Putamen (tissue), 1 donor: ENCODE measurements around the gene ZBP1.

Experiments
- DNase-seq: peaks from one replicate; pipeline ENCODE4 v3.0.0-alpha.2; 2016; ENCODE audit warnings: low spot score

ZBP1 gene, protein sequence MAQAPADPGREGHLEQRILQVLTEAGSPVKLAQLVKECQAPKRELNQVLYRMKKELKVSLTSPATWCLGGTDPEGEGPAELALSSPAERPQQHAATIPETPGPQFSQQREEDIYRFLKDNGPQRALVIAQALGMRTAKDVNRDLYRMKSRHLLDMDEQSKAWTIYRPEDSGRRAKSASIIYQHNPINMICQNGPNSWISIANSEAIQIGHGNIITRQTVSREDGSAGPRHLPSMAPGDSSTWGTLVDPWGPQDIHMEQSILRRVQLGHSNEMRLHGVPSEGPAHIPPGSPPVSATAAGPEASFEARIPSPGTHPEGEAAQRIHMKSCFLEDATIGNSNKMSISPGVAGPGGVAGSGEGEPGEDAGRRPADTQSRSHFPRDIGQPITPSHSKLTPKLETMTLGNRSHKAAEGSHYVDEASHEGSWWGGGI

DNA sequence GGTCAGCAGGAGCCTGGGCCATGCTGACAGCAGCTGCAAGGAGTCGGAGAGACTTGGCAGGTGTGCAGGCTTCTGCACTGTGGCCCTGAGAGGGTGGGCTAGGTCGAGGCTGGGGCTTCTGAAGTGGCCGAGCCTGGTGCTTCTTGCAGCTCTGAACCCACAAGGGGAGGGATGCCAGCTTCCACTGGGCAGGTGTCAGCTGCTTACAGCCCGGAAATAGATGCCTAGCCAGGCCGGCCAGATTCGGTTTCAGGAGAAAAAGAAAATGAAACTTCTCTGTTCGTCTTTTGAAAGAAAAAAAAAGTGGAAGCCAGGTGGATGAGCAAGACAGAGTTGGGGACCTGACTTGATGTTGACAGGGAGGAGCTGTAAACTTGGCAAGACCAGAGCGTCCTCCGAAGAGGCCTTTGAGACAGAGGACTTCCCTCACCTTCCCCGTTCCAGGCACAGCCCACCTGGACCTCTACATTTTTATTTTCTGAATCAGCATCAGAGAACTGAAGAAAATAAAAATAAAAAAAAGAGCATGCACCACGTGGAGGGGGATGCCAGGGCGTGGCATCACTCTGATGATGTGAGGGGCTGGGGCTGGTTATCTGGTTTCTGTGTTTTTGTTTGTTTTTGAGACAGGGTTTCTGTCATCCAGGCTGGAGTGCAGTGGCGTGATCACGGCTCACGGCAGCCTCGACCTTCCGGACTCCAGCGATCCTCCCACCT, at the start of gene ZBP1:
Gene ZBP1, minus strand, starts transcription at position 153 of the 717 bp plus-strand sequence. Its CDS starts 131 bp downstream, at position 22.
- no peak for DNase-seq

DNA sequence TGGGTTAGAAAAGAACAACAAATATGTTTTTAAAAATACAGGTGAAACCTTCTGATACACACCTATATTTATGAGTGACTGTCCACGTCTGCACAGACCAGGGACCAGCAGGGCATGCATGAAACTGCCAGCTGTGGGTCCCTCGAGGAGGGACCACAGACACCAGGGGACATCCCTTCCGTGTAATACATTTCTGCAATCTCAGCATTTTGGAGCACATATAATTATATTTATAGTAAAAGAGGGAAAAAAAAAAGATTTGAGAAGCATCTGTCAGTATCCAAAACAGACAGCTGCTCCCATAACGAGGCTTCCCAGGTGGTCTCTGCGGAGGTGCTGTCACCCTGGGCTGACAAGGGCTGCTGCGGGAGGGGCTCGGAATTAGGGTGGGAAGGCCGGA, 49.4 kb upstream of the ZBP1 start:
- DNase-seq, result no peak

DNA sequence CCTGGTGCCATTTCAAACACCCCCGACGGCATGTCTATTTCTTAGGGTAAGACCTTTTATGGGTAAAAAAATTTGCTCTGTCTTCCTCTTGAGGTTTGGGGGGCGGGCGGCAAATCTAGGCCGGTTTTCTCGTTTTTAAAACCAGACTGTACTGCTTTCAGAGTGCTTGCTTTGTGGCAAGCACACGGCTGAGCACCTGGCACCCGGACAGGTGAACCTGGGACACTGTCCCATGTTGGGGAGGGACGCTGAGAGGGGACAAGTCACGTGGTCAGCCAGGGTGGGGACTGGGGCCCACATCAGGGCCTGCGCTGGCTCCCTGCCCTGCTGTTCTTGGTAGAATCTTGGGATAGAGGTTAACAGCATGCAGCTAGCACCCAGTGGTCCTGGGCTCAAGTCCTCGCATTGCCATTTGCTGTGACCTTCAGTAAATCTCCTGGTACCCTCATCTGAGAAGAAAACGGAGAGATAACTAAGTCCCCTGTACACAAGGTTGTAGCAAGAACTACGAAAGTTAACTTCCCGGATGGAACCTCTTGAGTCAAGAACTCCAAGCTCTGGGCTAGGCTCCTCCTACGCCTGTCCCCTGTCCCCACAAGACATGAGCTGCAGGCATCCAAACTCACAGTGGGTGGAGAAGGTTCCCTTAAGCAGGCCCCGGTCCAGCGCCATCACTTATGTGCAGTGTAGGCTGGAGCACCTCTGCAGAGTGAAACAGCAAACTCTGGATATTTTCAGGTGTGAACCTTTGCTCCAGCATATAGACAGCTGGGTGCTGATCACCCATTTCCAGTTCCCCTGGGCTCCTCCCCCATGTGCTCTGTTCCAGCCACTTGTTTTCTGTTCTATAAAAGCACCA, 47.9 kb upstream of the ZBP1 start:
- DNase-seq, result no peak

DNA sequence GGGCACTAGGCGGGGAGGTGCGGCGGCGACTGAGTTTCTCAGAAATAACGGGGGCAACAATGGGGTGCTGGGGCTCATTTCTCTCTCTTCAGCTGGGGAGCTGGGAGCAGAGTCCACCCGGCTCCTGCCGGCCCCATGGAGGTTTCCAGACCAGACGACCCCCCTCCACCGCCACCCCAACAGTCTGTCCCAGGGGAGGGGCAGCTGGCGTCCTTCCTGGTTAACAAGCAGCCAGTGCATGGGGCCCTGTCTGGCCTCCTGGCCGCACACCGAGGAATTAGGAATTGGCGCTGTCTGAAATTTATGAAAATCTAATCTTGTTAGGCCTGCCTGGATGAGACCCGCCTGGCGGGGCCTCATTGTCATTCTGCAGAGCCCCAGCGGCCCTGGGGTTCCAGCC, 47.2 kb upstream of the ZBP1 start:
- no peak for DNase-seq

DNA sequence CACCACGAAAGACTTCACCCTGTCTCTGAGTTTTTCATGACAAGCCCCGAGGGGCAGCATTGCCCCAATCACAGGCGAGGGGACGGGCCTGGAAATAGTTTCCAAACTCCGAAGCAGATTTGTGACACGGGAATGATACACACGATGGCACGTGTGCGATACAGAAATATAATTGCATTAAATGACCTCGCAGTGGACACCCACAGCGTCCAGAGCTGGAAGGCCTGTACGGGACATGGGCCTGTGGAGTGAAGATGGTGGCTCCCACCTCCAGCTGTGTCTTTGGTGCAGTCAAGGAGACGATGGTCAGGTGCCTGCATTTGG, 46.6 kb upstream of the ZBP1 start:
- DNase-seq, result no peak

DNA sequence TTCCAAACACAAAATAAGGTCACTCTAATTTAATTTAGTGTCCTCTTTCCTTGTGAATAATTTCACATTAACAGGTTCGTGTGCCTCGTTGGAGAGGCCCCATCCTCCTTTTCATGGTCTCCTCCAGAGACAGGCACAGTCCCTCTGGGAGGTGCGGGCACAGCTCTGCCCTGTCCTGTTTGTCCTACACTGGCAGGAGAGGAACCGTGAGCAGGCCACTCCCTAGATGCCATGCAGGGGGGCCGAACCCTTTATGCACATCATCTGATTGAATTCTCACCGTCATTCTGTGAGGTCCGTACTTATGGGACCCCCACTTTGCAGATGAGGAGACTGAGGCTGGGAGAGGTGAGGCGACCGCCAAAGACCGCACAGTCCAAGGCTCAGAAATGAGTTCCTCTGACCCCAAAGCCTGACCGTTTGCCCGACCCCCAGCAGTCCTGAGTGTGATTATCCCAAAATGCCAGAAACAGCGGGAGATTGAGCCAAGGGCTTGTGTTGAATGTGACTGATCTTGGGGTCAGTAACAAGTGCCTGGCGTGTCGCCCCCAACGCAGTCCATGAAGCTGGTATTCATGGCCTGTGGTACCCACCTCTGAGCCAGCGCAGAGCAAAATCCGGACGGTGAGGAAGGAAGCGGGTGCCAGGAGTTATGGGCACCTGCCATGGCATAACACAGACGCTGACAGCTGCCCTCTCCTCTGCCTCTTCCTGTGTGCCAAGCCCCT, 46.0 kb upstream of the ZBP1 start:
- no peak for DNase-seq

DNA sequence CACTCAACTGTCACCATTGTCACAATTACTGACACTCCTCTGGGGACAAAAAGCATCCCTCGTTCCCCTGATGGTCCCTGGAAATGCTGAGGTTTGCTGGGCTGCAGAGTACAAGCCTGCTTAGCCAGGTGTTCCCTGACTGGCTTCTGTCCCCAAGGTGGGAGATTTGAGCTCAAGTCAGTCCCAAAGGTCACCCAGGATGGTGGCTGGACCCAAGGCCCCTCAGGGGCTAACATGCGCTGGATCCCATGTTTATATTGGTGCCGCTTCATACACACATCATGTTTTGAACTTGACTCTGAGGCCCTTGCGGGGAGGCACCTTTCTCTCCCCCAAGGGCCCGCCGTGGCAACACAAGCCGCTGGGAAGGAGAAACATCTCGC, 45.4 kb upstream of the ZBP1 start:
- no peak for DNase-seq

DNA sequence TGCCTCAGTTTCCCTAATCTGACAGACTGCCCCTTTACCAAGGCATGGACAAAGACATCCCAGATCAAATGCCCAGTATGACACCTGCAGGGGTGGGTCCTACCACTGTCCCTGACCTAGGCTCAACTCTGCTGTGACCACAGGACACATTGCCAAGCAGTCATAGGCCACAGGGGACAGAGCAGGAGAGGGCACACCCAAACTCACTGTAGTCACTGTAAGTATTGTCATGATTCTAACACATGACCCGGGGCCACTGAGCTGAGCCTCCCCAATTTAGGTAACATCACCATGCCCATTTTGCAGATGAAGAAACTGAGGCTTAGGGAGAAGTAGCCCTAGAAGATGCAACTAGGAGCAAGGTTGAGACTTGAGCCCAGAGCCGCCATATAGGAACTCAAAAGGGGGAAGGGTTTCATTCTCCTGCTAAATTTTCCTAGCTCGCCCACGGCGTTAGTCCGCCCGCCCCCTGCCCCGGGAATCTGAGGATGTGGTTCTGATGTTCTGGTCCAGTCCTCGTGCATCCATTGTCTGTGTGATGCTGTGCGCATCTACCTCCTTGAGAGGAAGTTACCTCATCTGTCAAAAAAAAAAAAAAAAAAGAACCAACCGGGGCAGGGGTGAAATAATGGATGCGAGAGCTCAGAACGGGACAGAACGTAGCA, 44.8 kb upstream of the ZBP1 start:
- no peak for DNase-seq

DNA sequence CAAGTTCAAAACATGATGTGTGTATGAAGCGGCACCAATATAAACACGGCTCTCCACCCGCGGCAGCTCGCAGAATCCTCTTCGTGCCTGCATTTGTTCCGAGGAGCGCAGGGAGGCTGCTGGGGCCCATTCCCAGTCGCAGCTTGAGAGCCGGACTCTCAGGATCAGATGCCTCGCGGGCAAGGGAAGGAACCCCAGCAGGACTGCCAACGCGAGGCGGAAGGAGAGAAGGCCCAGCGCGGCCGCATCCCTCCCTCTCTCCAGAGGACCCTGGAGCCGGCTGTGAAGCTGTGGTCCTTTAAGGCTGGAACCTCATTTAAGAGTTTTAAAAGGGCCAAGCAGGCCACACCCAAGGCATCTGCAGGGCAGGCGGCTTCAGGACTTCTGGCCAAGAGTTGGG, 44.2 kb upstream of the ZBP1 start:
- no peak for DNase-seq

DNA sequence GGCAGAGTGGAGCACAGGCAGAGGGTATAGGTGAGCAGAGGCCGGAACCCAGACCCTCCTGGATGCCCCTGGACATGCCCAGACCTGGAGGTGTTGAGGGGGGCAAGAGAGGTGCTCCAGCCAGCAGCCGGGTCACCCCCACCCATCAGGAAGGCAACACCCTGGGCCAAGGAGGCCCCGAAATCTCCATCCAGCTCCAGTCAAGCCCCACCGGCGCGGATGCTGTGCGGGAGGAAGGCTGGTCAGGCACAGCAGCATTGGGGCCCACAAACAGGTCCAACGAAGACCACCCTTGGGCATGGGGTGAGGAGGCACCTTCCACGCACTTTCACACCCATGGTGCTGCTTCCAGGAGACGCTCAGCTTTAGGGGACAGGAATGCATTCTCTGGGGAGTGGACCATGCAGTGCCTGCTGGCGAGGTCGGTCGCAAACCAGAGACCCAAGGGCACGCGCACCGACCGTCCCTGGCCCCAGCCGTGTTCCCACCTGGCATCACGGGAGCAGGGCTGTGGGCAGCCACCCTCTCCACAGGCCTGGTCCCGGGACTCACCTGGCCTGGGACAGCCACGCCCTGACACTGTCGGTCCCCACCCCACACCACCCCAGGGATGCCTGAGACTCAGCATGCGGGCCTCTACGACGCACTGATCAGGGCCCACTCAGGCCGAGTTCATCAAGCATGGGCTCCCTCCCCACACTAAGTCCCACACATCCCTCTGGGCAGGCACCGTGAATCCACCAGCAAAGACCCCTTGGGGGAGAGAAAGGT, 43.6 kb upstream of the ZBP1 start:
- no peak for DNase-seq

DNA sequence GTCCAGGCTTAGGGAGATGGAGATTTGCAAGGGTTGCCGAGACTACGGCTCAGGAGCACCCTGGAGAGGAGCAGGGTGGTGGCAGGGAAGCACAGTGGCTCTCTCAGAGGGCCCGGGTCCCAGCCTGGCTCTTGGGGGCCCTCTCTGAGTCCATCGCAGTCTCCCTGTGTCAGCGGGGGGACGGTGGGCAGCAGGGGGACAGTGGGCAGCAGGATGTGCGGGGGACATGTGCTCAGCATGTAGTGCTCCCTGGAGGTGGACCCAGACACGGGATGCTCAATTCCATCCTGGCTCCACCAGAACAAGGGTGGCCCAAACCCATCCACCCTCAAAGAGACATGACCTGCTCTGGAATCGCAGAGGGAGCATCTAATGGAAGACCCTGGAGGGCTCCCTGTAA, 43.0 kb upstream of the ZBP1 start:
- DNase-seq, result no peak

DNA sequence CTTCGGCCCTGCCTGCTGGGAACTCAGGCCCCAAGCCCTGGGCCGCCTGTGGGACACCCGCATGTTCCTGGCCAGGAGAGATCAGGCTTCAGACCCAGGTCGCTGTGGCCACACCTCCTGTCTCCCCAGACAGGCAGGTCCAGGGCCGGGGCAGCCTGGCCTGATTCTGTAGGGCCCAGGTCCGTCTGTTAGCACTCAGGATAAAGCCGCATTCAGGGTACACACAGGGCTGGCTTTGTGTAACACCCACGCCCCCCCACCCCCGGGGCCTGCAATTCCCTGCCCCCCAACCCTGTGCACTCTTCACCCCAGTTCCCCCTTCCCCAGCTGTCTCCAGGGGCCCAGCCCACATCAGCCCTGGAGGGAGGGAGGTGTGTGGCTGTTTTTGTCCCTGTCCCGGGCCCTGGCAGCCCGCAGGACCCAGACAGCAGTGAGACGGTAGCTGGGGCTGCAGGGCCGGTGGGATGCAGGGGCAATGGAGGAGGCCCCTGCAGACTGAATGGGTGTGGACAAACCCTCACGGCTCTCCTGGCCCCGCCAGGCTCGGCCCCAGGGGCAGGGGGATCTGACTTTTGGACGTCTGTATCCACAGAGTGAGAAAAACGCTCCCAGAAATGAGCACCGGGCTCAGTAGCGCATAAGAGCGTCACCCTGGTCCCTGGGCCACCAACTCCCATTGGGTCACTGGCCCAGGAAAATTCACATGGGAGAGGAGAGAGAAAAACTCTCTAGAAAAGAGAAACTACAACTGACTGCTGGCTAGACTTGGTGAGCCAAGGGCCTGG, 42.4 kb upstream of the ZBP1 start:
- DNase-seq, result no peak

DNA sequence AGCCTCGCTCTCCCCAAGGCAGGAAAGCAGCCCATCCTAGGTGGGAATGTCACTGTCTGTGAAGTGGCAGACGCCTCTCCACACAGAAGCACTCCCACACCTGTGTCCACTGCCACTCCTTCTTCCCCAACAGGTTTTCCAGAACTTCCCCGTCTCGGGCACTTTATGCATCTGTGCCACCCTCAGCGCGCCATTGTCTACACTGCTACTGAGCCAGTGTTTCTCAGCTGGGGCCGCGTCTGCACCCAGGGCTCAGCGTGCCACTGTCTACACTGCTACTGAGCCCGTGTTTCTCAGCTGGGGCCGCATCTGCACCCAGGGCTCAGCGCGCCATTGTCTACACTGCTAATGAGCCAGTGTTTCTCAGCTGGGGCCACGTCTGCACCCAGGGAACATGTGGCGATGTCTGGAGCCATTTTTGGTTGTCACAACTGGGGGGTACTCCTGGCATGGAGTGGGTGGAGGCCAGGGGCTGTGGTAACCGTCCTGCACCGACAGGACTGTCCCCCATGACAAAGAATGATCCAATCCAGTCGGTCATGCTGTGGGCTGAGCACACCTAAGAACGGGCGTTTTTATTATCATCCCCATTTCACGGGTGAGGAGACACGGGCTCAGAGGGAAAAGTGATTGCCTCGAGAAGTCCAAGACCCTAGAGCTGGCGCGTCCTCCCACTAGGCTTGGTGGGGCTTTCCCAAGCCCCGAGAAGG, 41.7 kb upstream of the ZBP1 start:
- no peak for DNase-seq

DNA sequence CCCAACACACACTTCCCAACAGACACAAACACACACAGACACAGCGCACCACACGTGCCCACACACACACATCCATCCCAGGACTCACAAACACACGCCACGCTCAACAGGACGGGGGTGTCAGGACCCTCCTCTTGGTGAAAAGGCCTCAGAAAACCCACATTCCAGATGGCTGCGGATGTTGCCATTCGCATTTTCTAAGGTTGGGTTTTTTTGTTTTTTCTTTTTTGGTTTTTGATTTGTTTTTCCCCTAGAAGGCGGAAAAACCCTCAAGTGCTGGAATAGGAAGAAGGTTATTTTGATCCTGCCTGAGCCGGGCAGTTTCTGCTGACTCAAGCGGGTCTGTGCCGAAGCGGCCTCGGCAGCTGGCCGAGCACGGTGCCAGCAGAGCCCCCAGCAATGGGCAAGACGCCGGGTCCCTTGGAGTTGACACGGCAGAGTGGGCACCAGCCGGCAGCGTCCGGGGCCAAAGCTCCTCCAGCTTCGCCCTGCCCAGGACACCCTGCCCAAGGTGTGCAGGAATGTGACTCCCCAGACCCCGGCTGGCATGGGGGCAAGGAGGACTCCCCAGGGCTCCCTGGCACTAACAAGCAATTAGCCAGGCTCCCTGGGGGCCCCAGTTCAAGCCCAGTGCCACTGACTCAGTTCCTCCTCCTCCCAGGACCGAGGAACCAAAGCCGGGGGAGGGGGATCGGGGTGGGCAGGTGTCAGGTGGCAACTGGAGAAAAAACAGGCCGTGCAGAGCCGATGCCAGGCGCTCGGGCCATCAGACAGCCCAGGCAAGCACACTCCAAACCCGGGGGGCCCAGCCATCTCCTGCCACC, 40.9 kb upstream of the ZBP1 start:
- no peak for DNase-seq

DNA sequence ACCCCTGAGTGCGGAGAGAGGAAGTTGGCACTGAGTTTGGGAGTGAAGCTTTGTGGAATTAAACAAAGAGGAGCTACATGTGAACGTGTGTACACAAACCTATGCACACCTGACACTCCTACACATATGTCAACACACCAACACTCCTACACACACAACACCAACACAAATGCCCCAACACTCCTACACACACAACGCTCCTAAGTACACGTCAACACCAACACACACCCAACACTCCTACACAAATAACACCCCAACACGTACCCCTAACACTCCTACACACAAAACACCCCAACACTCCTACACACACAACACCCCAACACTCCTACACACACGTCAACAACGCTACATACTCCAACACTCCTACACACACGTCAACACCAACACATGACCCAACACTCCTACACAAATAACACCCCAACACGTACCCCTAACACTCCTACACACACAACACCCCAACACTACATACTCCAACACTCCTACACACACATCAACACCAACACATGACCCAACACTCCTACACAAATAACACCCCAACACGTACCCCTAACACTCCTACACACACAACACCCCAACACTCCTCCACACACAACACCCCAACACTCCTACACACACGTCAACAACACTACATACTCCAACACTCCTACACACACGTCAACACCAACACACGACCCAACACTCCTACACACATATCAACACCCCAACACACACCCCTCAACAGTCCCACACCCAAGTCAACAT, 40.1 kb upstream of the ZBP1 start:
- DNase-seq, result no peak

DNA sequence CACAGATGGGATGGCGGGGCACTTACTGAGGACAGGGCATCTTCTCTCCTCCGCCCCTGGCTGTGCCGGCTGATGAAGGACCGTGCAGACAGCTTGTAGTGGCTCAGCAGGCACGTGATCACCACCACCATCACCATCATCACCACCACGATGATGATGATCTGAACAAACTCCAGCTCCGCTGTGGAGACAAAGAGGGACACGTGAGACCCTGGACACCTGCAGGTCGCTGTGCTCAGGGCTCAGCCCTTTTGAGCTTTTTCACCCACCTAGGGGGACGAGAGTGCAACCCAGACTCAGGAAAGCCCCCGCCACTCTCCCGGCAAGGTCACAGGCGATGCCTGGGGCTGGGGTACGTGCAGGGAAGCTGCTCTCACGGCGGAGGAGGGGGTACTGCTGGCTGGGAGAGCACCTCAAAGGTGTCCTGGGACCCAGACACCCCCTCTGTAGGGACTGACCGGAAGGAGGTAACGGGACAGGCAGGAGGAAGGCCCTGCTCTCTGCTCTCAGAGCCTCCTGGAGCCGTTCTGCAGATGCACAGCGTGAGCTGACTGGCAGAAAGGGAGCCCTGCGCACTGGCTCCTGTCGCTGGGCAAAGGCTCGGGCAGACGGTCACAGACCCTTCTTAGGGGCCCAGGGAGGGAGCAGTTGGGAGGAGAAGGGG, 39.4 kb upstream of the ZBP1 start:
- DNase-seq, result no peak
